ENCODE data around the gene ATXN2.

The ATXN2 gene

GRCh38 chr12:111469401-111469800 lies 129.7 kb downstream of the ATXN2 start:
- TF ChIP-seq USF1 (IDR thresholded peaks at IDR 0.05) = no peak
- no peak for TF ChIP-seq REST (IDR thresholded peaks at IDR 0.05; ENCODE audit: low read depth)
- no peak for TF ChIP-seq EGR1 (IDR thresholded peaks at IDR 0.05)
- no peak for TF ChIP-seq FOXM1 (IDR thresholded peaks at IDR 0.05; ENCODE audit: borderline replicate concordance, low read depth)
- no peak for TF ChIP-seq MAX (IDR thresholded peaks at IDR 0.05)
- TF ChIP-seq TEAD4 (IDR thresholded peaks at IDR 0.05) = no peak
- TF ChIP-seq ZBTB7A (IDR thresholded peaks at IDR 0.05; ENCODE audit: low read depth) = no peak
- TF ChIP-seq CEBPB (IDR thresholded peaks at IDR 0.05) = no peak
- no peak for TF ChIP-seq RAD21 (IDR thresholded peaks at IDR 0.05; ENCODE audit: low read depth)
- no peak for TF ChIP-seq CREB1 (IDR thresholded peaks at IDR 0.05; ENCODE audit: low read depth)
- no peak for TF ChIP-seq NFIC (IDR thresholded peaks at IDR 0.05)
- TF ChIP-seq EP300 (IDR thresholded peaks at IDR 0.05; ENCODE audit: borderline replicate concordance) = no peak
- no peak for TF ChIP-seq TAF1 (IDR thresholded peaks at IDR 0.05; ENCODE audit: low read depth)
- TF ChIP-seq TCF12 (IDR thresholded peaks at IDR 0.05; ENCODE audit: low read depth) = no peak
- TF ChIP-seq YY1 (IDR thresholded peaks at IDR 0.05; ENCODE audit: low read depth) = no peak

GRCh38 chr12:111467857-111468241 lies 131.3 kb downstream of the ATXN2 start:
- TF ChIP-seq EP300 (IDR thresholded peaks at IDR 0.05; ENCODE audit: borderline replicate concordance) (no peak), YY1 (IDR thresholded peaks at IDR 0.05; ENCODE audit: low read depth) (no peak), EGR1 (IDR thresholded peaks at IDR 0.05) (no peak), FOXM1 (IDR thresholded peaks at IDR 0.05; ENCODE audit: borderline replicate concordance, low read depth) (no peak), USF1 (IDR thresholded peaks at IDR 0.05) (no peak), NFIC (IDR thresholded peaks at IDR 0.05) (no peak), RAD21 (IDR thresholded peaks at IDR 0.05; ENCODE audit: low read depth) (no peak), MAX (IDR thresholded peaks at IDR 0.05) (no peak), TCF12 (IDR thresholded peaks at IDR 0.05; ENCODE audit: low read depth) (no peak), ZBTB7A (IDR thresholded peaks at IDR 0.05; ENCODE audit: low read depth) (no peak), CREB1 (IDR thresholded peaks at IDR 0.05; ENCODE audit: low read depth) (no peak)

- TF ChIP-seq EP300 (IDR thresholded peaks at IDR 0.05; ENCODE audit: borderline replicate concordance) = no peak
- no peak for TF ChIP-seq FOXM1 (IDR thresholded peaks at IDR 0.05; ENCODE audit: borderline replicate concordance, low read depth)
- TF ChIP-seq EGR1 (IDR thresholded peaks at IDR 0.05) = no peak
- no peak for TF ChIP-seq CEBPB (IDR thresholded peaks at IDR 0.05)
- TF ChIP-seq TAF1 (IDR thresholded peaks at IDR 0.05; ENCODE audit: low read depth) = no peak
- no peak for TF ChIP-seq RAD21 (IDR thresholded peaks at IDR 0.05; ENCODE audit: low read depth)
- no peak for TF ChIP-seq MAX (IDR thresholded peaks at IDR 0.05)
- TF ChIP-seq USF1 (IDR thresholded peaks at IDR 0.05) = no peak
- no peak for TF ChIP-seq ZBTB7A (IDR thresholded peaks at IDR 0.05; ENCODE audit: low read depth)
- no peak for TF ChIP-seq TCF12 (IDR thresholded peaks at IDR 0.05; ENCODE audit: low read depth)
- no peak for TF ChIP-seq TEAD4 (IDR thresholded peaks at IDR 0.05)
- no peak for TF ChIP-seq CREB1 (IDR thresholded peaks at IDR 0.05; ENCODE audit: low read depth)
- TF ChIP-seq REST (IDR thresholded peaks at IDR 0.05; ENCODE audit: low read depth) = no peak
- no peak for TF ChIP-seq NFIC (IDR thresholded peaks at IDR 0.05)
- TF ChIP-seq YY1 (IDR thresholded peaks at IDR 0.05; ENCODE audit: low read depth) = no peak
Measured at GRCh38 chr12:111467092-111467856, 131.8 kb downstream of the ATXN2 start.

GRCh38 chr12:111462210-111462769 lies 136.8 kb downstream of the ATXN2 start:
- TF ChIP-seq RAD21 (IDR thresholded peaks at IDR 0.05; ENCODE audit: low read depth) = no peak
- no peak for TF ChIP-seq CREB1 (IDR thresholded peaks at IDR 0.05; ENCODE audit: low read depth)
- no peak for TF ChIP-seq EP300 (IDR thresholded peaks at IDR 0.05; ENCODE audit: borderline replicate concordance)
- TF ChIP-seq ZBTB7A (IDR thresholded peaks at IDR 0.05; ENCODE audit: low read depth) = no peak
- no peak for TF ChIP-seq FOXM1 (IDR thresholded peaks at IDR 0.05; ENCODE audit: borderline replicate concordance, low read depth)

Data from Ishikawa (cell line).